ENCODE measurements around the gene CA10. TPM values are rescaled to one million over a fixed set of nuclear protein-coding genes. Genes with fewer than 3 reads are reported as not detected.

Gene CA10
- total RNA-seq, 1 donor from 2014 or later, result not detected

GRCh38 chr17:51724043-51724580 is 434.4 kb downstream of the CA10 start:
- intact Hi-C loops (cut with micrococcal nuclease), result no loop called here
- Mint-ChIP-seq H3K4me3 (no peak overlapping the region), H3K27ac (no peak overlapping the region), H3K4me1 (peaks cover 3% of the 10 kb centered on the region), H3K36me3 (ENCODE audit: low read depth) (no peaks in the 10 kb centered on the region), H3K27me3 (peaks cover 3% of the 10 kb centered on the region), H3K9me3 (peaks cover 5% of the 10 kb centered on the region)
- no peak for DNase-seq

- peaks cover 3% of the 10 kb centered on the region for H3K4me1 Mint-ChIP-seq
- no peak for DNase-seq
- H3K9me3 Mint-ChIP-seq, result peaks cover 5% of the 10 kb centered on the region
- no peaks in the 10 kb centered on the region for H3K36me3 Mint-ChIP-seq (ENCODE audit: low read depth)
- no peak overlapping the region for H3K27ac Mint-ChIP-seq
- intact Hi-C loops (cut with micrococcal nuclease), result no loop called here
- peaks cover 3% of the 10 kb centered on the region for H3K27me3 Mint-ChIP-seq
- H3K4me3 Mint-ChIP-seq, result no peak overlapping the region
Observed at GRCh38 chr17:51722994-51723393, 435.5 kb downstream of the CA10 start.

GRCh38 chr17:51721730-51722129 is 436.8 kb downstream of the CA10 start:
- no peak for DNase-seq
- no peaks in the 10 kb centered on the region for H3K27me3 Mint-ChIP-seq
- H3K36me3 Mint-ChIP-seq (ENCODE audit: low read depth), result no peaks in the 10 kb centered on the region
- intact Hi-C loops (cut with micrococcal nuclease), result no loop called here
- no peak overlapping the region for H3K27ac Mint-ChIP-seq
- H3K9me3 Mint-ChIP-seq, result peaks cover 5% of the 10 kb centered on the region
- no peaks in the 10 kb centered on the region for H3K4me1 Mint-ChIP-seq
- H3K4me3 Mint-ChIP-seq, result no peak overlapping the region

- Mint-ChIP-seq H3K4me3 (no peak overlapping the region), H3K9me3 (peaks cover 5% of the 10 kb centered on the region), H3K27ac (no peak overlapping the region), H3K36me3 (ENCODE audit: low read depth) (no peaks in the 10 kb centered on the region), H3K27me3 (no peaks in the 10 kb centered on the region), H3K4me1 (no peaks in the 10 kb centered on the region)
- intact Hi-C loops (cut with micrococcal nuclease), result no loop called here
- no peak for DNase-seq
Observed at GRCh38 chr17:51720439-51720838, 438.1 kb downstream of the CA10 start.

GRCh38 chr17:51718983-51719382 is 439.5 kb downstream of the CA10 start:
- no peak overlapping the region for H3K27ac Mint-ChIP-seq
- peaks cover 5% of the 10 kb centered on the region for H3K9me3 Mint-ChIP-seq
- no peak overlapping the region for H3K4me3 Mint-ChIP-seq
- H3K4me1 Mint-ChIP-seq, result no peaks in the 10 kb centered on the region
- intact Hi-C loops (cut with micrococcal nuclease), result no loop called here
- H3K36me3 Mint-ChIP-seq (ENCODE audit: low read depth), result no peaks in the 10 kb centered on the region
- DNase-seq, result no peak
- H3K27me3 Mint-ChIP-seq, result no peaks in the 10 kb centered on the region

- H3K4me3 Mint-ChIP-seq, result no peak overlapping the region
- no peaks in the 10 kb centered on the region for H3K9me3 Mint-ChIP-seq
- H3K4me1 Mint-ChIP-seq, result no peaks in the 10 kb centered on the region
- peaks cover 8% of the 10 kb centered on the region for H3K27me3 Mint-ChIP-seq
- DNase-seq, result no peak
- intact Hi-C loops (cut with micrococcal nuclease), result no loop called here
- no peaks in the 10 kb centered on the region for H3K36me3 Mint-ChIP-seq (ENCODE audit: low read depth)
- no peak overlapping the region for H3K27ac Mint-ChIP-seq
Observed at GRCh38 chr17:51711581-51711980, 446.9 kb downstream of the CA10 start.

- H3K4me3 Mint-ChIP-seq, result no peak overlapping the region
- H3K9me3 Mint-ChIP-seq, result no peaks in the 10 kb centered on the region
- no peak overlapping the region for H3K27ac Mint-ChIP-seq
- no peaks in the 10 kb centered on the region for H3K36me3 Mint-ChIP-seq (ENCODE audit: low read depth)
- H3K27me3 Mint-ChIP-seq, result peaks cover 8% of the 10 kb centered on the region
- no peaks in the 10 kb centered on the region for H3K4me1 Mint-ChIP-seq
- intact Hi-C loops (cut with micrococcal nuclease), result no loop called here
- DNase-seq, result no peak
Observed at GRCh38 chr17:51710634-51710979, 447.9 kb downstream of the CA10 start.

GRCh38 chr17:51709694-51710633 is 448.6 kb downstream of the CA10 start:
- H3K4me3 Mint-ChIP-seq, result no peak overlapping the region
- peaks cover 8% of the 10 kb centered on the region for H3K27me3 Mint-ChIP-seq
- no peaks in the 10 kb centered on the region for H3K9me3 Mint-ChIP-seq
- H3K4me1 Mint-ChIP-seq, result no peaks in the 10 kb centered on the region
- intact Hi-C loops (cut with micrococcal nuclease), result no loop called here
- H3K36me3 Mint-ChIP-seq (ENCODE audit: low read depth), result no peaks in the 10 kb centered on the region
- no peak for DNase-seq
- no peak overlapping the region for H3K27ac Mint-ChIP-seq

GRCh38 chr17:51707216-51707615 is 451.3 kb downstream of the CA10 start:
- Mint-ChIP-seq H3K4me3 (no peak overlapping the region), H3K27me3 (peaks cover 8% of the 10 kb centered on the region), H3K27ac (no peak overlapping the region), H3K4me1 (no peaks in the 10 kb centered on the region), H3K9me3 (no peaks in the 10 kb centered on the region), H3K36me3 (ENCODE audit: low read depth) (no peaks in the 10 kb centered on the region)
- intact Hi-C loops (cut with micrococcal nuclease), result no loop called here
- DNase-seq, result no peak

GRCh38 chr17:51706093-51706492 is 452.4 kb downstream of the CA10 start:
- peaks cover 6% of the 10 kb centered on the region for H3K27me3 Mint-ChIP-seq
- H3K4me3 Mint-ChIP-seq, result no peak overlapping the region
- H3K4me1 Mint-ChIP-seq, result no peaks in the 10 kb centered on the region
- no peaks in the 10 kb centered on the region for H3K36me3 Mint-ChIP-seq (ENCODE audit: low read depth)
- no peaks in the 10 kb centered on the region for H3K9me3 Mint-ChIP-seq
- H3K27ac Mint-ChIP-seq, result no peak overlapping the region
- DNase-seq, result no peak
- intact Hi-C loops (cut with micrococcal nuclease), result no loop called here

GRCh38 chr17:51703361-51704341 is 454.9 kb downstream of the CA10 start:
- Mint-ChIP-seq H3K4me3 (no peak overlapping the region), H3K27me3 (no peaks in the 10 kb centered on the region), H3K4me1 (no peaks in the 10 kb centered on the region), H3K27ac (no peak overlapping the region), H3K9me3 (no peaks in the 10 kb centered on the region), H3K36me3 (ENCODE audit: low read depth) (no peaks in the 10 kb centered on the region)
- DNase-seq, result no peak
- intact Hi-C loops (cut with micrococcal nuclease), result no loop called here

- Mint-ChIP-seq H3K9me3 (no peaks in the 10 kb centered on the region), H3K36me3 (ENCODE audit: low read depth) (no peaks in the 10 kb centered on the region), H3K27ac (no peak overlapping the region), H3K27me3 (no peaks in the 10 kb centered on the region), H3K4me1 (no peaks in the 10 kb centered on the region), H3K4me3 (no peak overlapping the region)
- intact Hi-C loops (cut with micrococcal nuclease), result no loop called here
- DNase-seq, result no peak
Observed at GRCh38 chr17:51702963-51703360, 455.6 kb downstream of the CA10 start.

GRCh38 chr17:51701501-51701900 is 457.0 kb downstream of the CA10 start:
- no peak overlapping the region for H3K27ac Mint-ChIP-seq
- H3K9me3 Mint-ChIP-seq, result no peaks in the 10 kb centered on the region
- no peak for DNase-seq
- no peaks in the 10 kb centered on the region for H3K36me3 Mint-ChIP-seq (ENCODE audit: low read depth)
- intact Hi-C loops (cut with micrococcal nuclease), result no loop called here
- H3K4me3 Mint-ChIP-seq, result no peak overlapping the region
- no peaks in the 10 kb centered on the region for H3K27me3 Mint-ChIP-seq
- H3K4me1 Mint-ChIP-seq, result no peaks in the 10 kb centered on the region
